Hepatocyte (in vitro differentiated cells): ENCODE data around the gene TXLNG. TPM values are rescaled to one million over a fixed set of nuclear protein-coding genes. Genes with fewer than 3 reads are reported as not detected.

ENCODE experiments used
- DNase-seq: peaks from one replicate; pipeline ENCODE4 v3.0.0-alpha.2; 2016; ENCODE audit warnings: low spot score
- H2AFZ ChIP-seq: fragments of 200-600 bp; sonication (generic); 2 replicates; pipeline ENCODE4 v1.6.0; 2016; ENCODE audit warnings: antibody characterized with exemption, mild to moderate bottlenecking
- H3K27ac ChIP-seq: fragments of 200-600 bp; sonication (generic); 2 replicates; pipeline ENCODE4 v1.5.1; 2016; ENCODE audit warnings: mild to moderate bottlenecking
- H3K27me3 ChIP-seq: fragments of 200-600 bp; sonication (generic); 2 replicates; pipeline ENCODE4 v1.6.1; 2016
- H3K36me3 ChIP-seq: fragments of 200-600 bp; sonication (generic); replicated peaks from 2 replicates; pipeline ENCODE4 v1.5.1; 2016; ENCODE audit warnings: low read depth; ENCODE audit not compliant: insufficient read depth
- H3K4me1 ChIP-seq: fragments of 200-600 bp; sonication (generic); 2 replicates; pipeline ENCODE4 v1.5.1; 2016; ENCODE audit warnings: mild to moderate bottlenecking, moderate library complexity; ENCODE audit not compliant: insufficient read depth
- H3K4me2 ChIP-seq: fragments of 200-600 bp; sonication (generic); 2 replicates; pipeline ENCODE4 v1.6.0; 2016
- H3K4me3 ChIP-seq: fragments of 200-600 bp; sonication (generic); 2 replicates; pipeline ENCODE4 v1.5.1; 2016; ENCODE audit warnings: mild to moderate bottlenecking
- H3K79me2 ChIP-seq: fragments of 200-600 bp; sonication (generic); 2 replicates; pipeline ENCODE4 v1.6.0; 2017; ENCODE audit warnings: mild to moderate bottlenecking
- H3K9me2 ChIP-seq: fragments of 200-600 bp; sonication (generic); replicated peaks from 2 replicates; pipeline ENCODE4 v1.6.0; 2017; ENCODE audit warnings: mild to moderate bottlenecking; ENCODE audit not compliant: insufficient read depth
- H3K9me3 ChIP-seq: fragments of 200-600 bp; sonication (generic); 2 replicates; pipeline ENCODE4 v1.5.1; 2016; ENCODE audit warnings: low read depth, mild to moderate bottlenecking
- H4K20me1 ChIP-seq: fragments of 200-600 bp; sonication (generic); 2 replicates; pipeline ENCODE4 v1.6.0; 2016; ENCODE audit warnings: mild to moderate bottlenecking; ENCODE audit not compliant: insufficient read depth, poor library complexity, severe bottlenecking
- CTCF ChIP-seq: fragments of 200-600 bp; sonication (generic); IDR thresholded peaks from 2 replicates; pipeline ENCODE4 v1.5.1; 2016; ENCODE audit warnings: antibody characterized with exemption, mild to moderate bottlenecking; ENCODE audit not compliant: poor library complexity
- EZH2 ChIP-seq: fragments of 200-600 bp; sonication (generic); IDR thresholded peaks from 2 replicates; pipeline ENCODE4 v1.6.1; 2016; ENCODE audit warnings: antibody characterized with exemption, mild to moderate bottlenecking, borderline replicate concordance
- EZH2phosphoT487 ChIP-seq: fragments of 200-600 bp; sonication (generic); IDR thresholded peaks from one replicate; pipeline ENCODE4 v1.6.1; 2018; ENCODE audit warnings: antibody characterized with exemption, mild to moderate bottlenecking, low read depth, moderate library complexity; ENCODE audit not compliant: unreplicated experiment, severe bottlenecking
- WGBS: methylation state at CpG from one replicate; pipeline ENCODE4 v1.1.6; 2016; ENCODE audit warnings: low lambda C conversion rate; ENCODE audit errors: missing lambda C conversion rate; 5-methylcytosine and 5-hydroxymethylcytosine counted together
- polyA plus RNA-seq: library from polyadenylated mRNA; unstranded; fragments of >200 nt; fragmentation: Nextera tagmentation; extraction: Ambion mirVana; gene quantifications from 2 replicates; pipeline ENCODE4 v1.2.1, GENCODE V29; 2016
- total RNA-seq: library from RNA; depleted of rRNA; stranded (reverse); fragments of >200 nt; gene quantifications from 2 replicates; pipeline ENCODE4 v1.2.3, GENCODE V29; 2014

Gene TXLNG
- total and polyA plus RNA-seq, 2 experiments from 2014 or later = 9.7 to 23.4 TPM

GRCh38 chrX:16743604-16744325, 42.5 kb upstream of the TXLNG start:
- no peak overlapping the region for H3K27ac ChIP-seq
- no peaks in the 10 kb centered on the region for H3K9me3 ChIP-seq
- no peaks in the 10 kb centered on the region for H3K4me1 ChIP-seq
- TF ChIP-seq EZH2phosphoT487 (no peak), CTCF (no peak), EZH2 (no peak)
- H3K9me2 ChIP-seq = no peaks in the 10 kb centered on the region
- no peaks in the 10 kb centered on the region for H3K36me3 ChIP-seq
- no peak overlapping the region for H3K4me3 ChIP-seq
- no peak overlapping the region for H2AFZ ChIP-seq
- no peak for DNase-seq
- no peaks in the 10 kb centered on the region for H4K20me1 ChIP-seq
- WGBS = 93% methylated on average over 12 of the region's 12 CpGs
- no peaks in the 10 kb centered on the region for H3K27me3 ChIP-seq
- H3K4me2 ChIP-seq = no peak overlapping the region
- no peaks in the 10 kb centered on the region for H3K79me2 ChIP-seq

GRCh38 chrX:16745102-16745501, 41.2 kb upstream of the TXLNG start:
- TF ChIP-seq EZH2phosphoT487 (no peak), EZH2 (no peak), CTCF (no peak)
- H3K79me2 ChIP-seq = no peaks in the 10 kb centered on the region
- no peak overlapping the region for H3K4me2 ChIP-seq
- no peak overlapping the region for H3K27ac ChIP-seq
- no peak for DNase-seq
- H3K27me3 ChIP-seq = no peaks in the 10 kb centered on the region
- no peak overlapping the region for H2AFZ ChIP-seq
- H3K9me3 ChIP-seq = no peaks in the 10 kb centered on the region
- WGBS = 76% methylated on average over 5 of the region's 5 CpGs
- H3K9me2 ChIP-seq = no peaks in the 10 kb centered on the region
- H3K4me1 ChIP-seq = no peaks in the 10 kb centered on the region
- no peaks in the 10 kb centered on the region for H4K20me1 ChIP-seq
- peaks cover 1% of the 10 kb centered on the region for H3K36me3 ChIP-seq
- no peak overlapping the region for H3K4me3 ChIP-seq

- H2AFZ ChIP-seq = no peak overlapping the region
- H3K9me2 ChIP-seq = no peaks in the 10 kb centered on the region
- H4K20me1 ChIP-seq = no peaks in the 10 kb centered on the region
- WGBS = 75% methylated on average over 5 of the region's 5 CpGs
- no peaks in the 10 kb centered on the region for H3K4me1 ChIP-seq
- H3K79me2 ChIP-seq = no peaks in the 10 kb centered on the region
- no peak overlapping the region for H3K27ac ChIP-seq
- no peak overlapping the region for H3K4me3 ChIP-seq
- no peaks in the 10 kb centered on the region for H3K27me3 ChIP-seq
- peaks cover 4% of the 10 kb centered on the region for H3K36me3 ChIP-seq
- no peak for TF ChIP-seq EZH2phosphoT487
- no peak for TF ChIP-seq CTCF
- no peak for TF ChIP-seq EZH2
- no peaks in the 10 kb centered on the region for H3K9me3 ChIP-seq
- H3K4me2 ChIP-seq = no peak overlapping the region
- DNase-seq = no peak
These were observed 40.6 kb upstream of the TXLNG start for GRCh38 chrX:16745659-16746058.
